WI38 (cell line): ENCODE measurements around the gene ARIH2.

Experiments used
- H3K4me3 ChIP-seq: 2 replicates; pipeline ENCODE4 v1.5.1; 2011; ENCODE audit warnings: low read depth, mild to moderate bottlenecking, control low read depth, low read length
- CTCF ChIP-seq: IDR thresholded peaks from 2 replicates; pipeline ENCODE4 v1.5.1; 2012; ENCODE audit warnings: low read depth, mild to moderate bottlenecking, control low read depth, low read length

Gene ARIH2

GRCh38 chr3:48918388-48919214 lies at the start of gene ARIH2:
Gene ARIH2 (plus strand): TSS chr3:48918842. CDS start chr3:48927559, 8,717 bp downstream.
- TF ChIP-seq CTCF: no peak
- peak within 1 kb of the TSS; percentile 84 for H3K4me3 ChIP-seq

- no peak for TF ChIP-seq CTCF
Measured at GRCh38 chr3:48877671-48878070, 41.0 kb upstream of the ARIH2 start.

GRCh38 chr3:48879307-48879993 lies 39.2 kb upstream of the ARIH2 start:
- TF ChIP-seq CTCF: no peak
- H3K4me3 ChIP-seq: no peak overlapping the region

More at GRCh38 chr3:48877671-48878070, 41.0 kb upstream of the ARIH2 start:
- no peak overlapping the region for H3K4me3 ChIP-seq

GRCh38 chr3:48879994-48880377 lies 38.7 kb upstream of the ARIH2 start:
- H3K4me3 ChIP-seq: no peak overlapping the region
- TF ChIP-seq CTCF: no peak

- no peak for TF ChIP-seq CTCF
- no peak overlapping the region for H3K4me3 ChIP-seq
Measured at GRCh38 chr3:48881006-48881405, 37.6 kb upstream of the ARIH2 start.

GRCh38 chr3:48881652-48882114 lies 37.0 kb upstream of the ARIH2 start:
- no peak for TF ChIP-seq CTCF
- no peak overlapping the region for H3K4me3 ChIP-seq

GRCh38 chr3:48885753-48886152 lies 32.9 kb upstream of the ARIH2 start:
- no peak for TF ChIP-seq CTCF
- no peak overlapping the region for H3K4me3 ChIP-seq
